DMS153 (cell line): ENCODE data around the gene VEGFA.

Experiments
- DNase-seq: peaks from one replicate; lab custom pipeline; 2025; lab: John Stamatoyannopoulos, UW

The VEGFA gene

GRCh38 chr6:43772681-43773049 is 2.7 kb downstream of the VEGFA start:
- DNase-seq: no peak

DNA sequence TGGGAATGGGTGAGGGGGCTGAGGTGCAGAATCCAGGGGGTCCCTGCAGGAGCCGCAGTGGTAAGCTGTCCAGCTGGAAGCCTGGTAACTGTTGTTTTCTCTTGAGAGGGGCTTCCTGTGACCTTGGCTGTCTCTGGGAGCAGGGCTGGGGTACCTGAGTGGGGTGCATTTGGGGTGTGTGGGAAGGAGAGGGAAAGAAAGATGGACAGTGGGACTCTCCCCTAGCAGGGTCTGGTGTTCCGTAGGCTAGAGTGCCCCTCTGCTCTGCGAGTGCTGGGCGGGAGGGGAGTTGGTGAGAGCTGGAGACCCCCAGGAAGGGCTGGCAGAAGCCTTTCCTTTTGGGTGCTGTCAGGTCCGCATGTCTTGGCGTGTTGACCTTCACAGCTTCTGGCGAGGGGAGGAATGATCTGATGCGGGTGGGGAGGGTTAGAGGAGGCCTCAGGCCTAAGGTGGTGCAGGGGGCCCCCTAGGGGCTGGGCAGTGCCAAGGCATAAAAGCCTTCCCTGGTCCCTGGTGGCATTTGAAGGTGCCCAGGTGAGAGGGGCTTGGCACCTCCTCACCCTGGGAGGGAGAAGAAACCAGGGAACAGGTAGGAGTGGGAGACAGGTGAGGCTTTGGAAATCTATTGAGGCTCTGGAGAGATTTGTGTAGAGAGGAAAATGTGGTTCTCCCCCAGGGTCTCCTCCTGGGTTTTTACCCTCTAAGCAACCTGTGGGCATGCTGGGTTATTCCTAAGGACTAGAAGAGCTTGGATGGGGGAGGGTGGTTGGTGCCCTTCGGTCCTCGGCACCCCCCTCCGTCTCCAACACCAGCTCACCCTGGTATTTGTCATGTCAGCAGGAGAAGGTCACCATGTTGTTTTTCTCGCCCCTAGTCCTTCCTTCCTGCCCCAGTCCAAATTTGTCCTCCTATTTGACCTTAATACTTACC is 3.3 kb downstream of the VEGFA start:
- DNase-seq: peak; percentile 12

DNA sequence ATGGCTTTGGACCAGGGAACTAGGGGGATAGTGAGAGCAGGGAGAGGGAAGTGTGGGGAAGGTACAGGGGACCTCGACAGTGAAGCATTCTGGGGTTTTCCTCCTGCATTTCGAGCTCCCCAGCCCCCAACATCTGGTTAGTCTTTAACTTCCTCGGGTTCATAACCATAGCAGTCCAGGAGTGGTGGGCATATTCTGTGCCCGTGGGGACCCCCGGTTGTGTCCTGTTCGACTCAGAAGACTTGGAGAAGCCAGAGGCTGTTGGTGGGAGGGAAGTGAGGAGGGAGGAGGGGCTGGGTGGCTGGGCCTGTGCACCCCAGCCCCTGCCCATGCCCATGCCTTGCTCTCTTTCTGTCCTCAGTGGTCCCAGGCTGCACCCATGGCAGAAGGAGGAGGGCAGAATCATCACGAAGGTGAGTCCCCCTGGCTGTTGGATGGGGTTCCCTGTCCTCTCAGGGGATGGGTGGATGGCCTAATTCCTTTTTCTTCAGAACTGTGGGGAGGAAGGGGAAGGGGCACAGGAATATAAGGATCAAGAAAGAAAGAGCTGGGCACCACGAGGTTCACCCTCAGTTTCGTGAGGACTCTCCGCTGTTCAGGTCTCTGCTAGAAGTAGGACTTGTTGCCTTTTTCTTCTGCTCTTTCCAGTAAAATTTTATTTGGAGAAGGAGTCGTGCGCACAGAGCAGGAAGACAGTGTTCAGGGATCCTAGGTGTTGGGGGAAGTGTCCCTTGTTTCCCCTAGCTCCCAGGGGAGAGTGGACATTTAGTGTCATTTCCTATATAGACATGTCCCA is 4.2 kb downstream of the VEGFA start:
- no peak for DNase-seq

- no peak for DNase-seq
Measured at GRCh38 chr6:43774776-43775534, 4.9 kb downstream of the VEGFA start.

DNA sequence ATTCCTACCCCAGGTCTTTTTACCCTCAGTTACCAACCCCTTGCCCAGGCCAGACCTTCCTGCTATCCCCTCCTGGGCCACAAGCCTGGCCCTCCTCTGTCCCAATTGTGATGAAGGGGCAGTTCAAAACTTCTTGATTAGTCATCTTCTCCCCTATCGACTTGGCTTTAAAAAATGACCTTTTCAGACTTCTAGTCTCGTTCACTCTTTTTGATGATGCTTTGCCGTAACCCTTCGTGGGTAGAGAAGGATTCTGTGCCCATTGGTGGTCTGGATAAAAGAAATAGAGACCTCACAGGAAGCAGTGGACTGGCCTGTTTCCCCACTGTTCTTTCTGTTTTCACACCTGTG is 5.5 kb downstream of the VEGFA start:
- DNase-seq: no peak

DNA sequence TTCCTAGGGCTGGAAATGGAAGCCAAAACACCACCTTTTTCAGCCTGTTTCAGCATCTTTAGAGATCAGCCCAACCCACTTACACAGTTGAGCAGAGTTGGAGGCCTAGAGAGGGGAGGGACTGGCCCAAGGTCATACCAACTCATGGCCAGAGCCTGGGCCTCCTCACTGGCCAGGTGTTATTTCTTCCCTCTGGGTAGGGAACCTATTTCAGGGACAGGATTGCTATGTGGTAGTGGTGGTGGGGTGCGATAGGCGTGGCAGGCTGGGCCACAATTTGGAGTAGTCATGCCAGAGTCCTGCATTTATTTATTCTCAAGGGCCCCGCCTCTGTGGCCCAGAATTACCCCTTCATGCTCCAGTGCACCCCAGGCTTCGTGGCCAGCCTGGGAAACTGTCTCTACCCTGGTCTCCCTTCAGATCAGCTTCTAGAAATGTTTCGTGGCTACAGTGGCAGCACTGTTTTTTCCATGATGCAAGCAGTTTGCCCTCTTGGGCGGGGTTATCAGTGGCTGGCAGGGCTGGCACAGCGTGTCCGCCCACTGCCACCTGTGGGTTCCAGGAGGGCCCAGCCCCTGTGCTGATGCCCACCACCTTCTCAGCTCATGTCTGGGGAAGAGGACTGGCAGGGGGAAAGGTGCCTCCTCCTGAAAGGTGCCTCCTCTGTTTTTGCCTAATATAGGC is 6.2 kb downstream of the VEGFA start:
- DNase-seq: no peak

GRCh38 chr6:43776799-43777776 is 7.1 kb downstream of the VEGFA start:
- no peak for DNase-seq

- DNase-seq: no peak
Measured at GRCh38 chr6:43778131-43778855, 8.3 kb downstream of the VEGFA start.

DNA sequence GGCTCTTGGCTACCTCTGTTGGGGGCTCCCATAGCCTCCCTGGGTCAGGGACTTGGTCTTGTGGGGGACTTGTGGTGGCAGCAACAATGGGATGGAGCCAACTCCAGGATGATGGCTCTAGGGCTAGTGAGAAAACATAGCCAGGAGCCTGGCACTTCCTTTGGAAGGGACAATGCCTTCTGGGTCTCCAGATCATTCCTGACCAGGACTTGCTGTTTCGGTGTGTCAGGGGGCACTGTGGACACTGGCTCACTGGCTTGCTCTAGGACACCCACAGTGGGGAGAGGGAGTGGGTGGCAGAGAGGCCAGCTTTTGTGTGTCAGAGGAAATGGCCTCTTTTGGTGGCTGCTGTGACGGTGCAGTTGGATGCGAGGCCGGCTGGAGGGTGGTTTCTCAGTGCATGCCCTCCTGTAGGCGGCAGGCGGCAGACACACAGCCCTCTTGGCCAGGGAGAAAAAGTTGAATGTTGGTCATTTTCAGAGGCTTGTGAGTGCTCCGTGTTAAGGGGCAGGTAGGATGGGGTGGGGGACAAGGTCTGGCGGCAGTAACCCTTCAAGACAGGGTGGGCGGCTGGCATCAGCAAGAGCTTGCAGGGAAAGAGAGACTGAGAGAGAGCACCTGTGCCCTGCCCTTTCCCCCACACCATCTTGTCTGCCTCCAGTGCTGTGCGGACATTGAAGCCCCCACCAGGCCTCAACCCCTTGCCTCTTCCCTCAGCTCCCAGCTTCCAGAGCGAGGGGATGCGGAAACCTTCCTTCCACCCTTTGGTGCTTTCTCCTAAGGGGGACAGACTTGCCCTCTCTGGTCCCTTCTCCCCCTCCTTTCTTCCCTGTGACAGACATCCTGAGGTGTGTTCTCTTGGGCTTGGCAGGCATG is 9.2 kb downstream of the VEGFA start:
- no peak for DNase-seq

GRCh38 chr6:43779852-43780236 is 9.8 kb downstream of the VEGFA start:
- DNase-seq: no peak

DNA sequence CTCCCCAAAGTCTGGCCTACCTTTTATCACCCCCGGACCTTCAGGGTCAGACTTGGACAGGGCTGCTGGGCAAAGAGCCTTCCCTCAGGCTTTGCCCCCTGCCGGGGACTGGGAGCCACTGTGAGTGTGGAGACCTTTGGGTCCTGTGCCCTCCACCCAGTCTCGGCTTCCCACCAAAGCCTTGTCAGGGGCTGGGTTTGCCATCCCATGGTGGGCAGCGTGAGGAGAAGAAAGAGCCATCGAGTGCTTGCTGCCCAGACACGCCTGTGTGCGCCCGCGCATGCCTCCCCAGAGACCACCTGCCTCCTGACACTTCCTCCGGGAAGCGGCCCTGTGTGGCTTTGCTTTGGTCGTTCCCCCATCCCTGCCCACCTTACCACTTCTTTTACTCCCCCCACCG is 10.3 kb downstream of the VEGFA start:
- no peak for DNase-seq

GRCh38 chr6:43780941-43781928 is 11.2 kb downstream of the VEGFA start:
- DNase-seq: no peak

DNA sequence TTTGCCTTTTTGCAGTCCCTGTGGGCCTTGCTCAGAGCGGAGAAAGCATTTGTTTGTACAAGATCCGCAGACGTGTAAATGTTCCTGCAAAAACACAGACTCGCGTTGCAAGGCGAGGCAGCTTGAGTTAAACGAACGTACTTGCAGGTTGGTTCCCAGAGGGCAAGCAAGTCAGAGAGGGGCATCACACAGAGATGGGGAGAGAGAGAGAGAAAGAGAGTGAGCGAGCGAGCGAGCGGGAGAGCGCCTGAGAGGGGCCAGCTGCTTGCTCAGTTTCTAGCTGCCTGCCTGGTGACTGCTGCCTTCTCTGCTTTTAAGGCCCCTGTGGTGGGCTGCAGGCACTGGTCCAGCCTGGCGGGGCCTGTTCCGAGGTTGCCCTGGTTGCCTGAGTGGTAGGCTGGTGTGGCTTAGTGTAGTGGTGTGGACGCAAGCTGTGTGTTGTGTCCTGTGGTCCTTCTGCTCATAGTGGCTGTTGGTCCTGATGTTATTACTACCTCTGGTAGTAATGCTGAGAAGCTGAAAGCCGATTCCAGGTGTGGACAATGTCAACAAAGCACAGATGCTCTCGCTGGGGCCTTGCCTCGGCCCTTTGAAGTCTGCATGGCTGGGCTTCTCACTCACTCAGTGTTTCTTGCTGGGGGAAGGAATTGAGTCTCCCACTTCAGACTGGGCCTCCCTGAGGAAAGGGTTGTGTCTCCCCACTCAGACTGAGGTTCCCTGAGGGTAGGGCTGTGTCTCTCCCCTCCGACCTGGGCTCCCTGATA is 12.1 kb downstream of the VEGFA start:
- no peak for DNase-seq

- no peak for DNase-seq
Measured at GRCh38 chr6:43782764-43783513, 12.9 kb downstream of the VEGFA start.

DNA sequence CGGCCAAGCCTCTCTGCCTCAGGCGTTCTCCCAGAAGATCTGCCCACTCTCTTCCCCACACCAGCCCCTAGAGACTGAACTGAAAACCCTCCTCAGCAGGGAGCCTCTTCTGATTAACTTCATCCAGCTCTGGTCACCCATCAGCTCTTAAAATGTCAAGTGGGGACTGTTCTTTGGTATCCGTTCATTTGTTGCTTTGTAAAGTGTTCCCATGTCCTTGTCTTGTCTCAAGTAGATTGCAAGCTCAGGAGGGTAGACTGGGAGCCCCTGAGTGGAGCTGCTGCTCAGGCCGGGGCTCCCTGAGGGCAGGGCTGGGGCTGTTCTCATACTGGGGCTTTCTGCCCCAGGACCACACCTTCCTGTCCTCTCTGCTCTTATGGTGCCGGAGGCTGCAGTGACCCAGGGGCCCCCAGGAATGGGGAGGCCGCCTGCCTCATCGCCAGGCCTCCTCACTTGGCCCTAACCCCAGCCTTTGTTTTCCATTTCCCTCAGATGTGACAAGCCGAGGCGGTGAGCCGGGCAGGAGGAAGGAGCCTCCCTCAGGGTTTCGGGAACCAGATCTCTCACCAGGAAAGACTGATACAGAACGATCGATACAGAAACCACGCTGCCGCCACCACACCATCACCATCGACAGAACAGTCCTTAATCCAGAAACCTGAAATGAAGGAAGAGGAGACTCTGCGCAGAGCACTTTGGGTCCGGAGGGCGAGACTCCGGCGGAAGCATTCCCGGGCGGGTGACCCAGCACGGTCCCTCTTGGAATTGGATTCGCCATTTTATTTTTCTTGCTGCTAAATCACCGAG is 14.2 kb downstream of the VEGFA start:
- no peak for DNase-seq
